ENCODE data around the gene THRB.

Gene THRB

DNA sequence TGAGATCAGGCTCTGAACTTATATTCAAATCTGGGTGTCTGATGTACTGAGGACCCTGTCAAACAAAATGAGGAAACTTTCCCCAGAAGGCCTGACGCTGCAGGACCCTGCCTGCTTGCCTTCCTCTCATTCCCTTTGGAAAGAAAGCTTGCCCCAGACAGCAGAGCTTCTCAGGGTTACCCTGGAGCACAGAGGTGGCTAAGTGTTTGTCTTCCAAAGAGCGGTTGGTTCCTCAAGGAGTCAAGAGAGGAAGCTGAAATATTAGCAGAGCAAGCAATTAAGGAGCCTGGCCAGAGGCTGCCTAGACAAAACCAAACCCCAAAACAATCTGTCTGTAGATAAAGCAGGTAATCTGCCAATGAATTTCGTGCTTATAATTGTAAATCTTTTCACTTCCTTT, 374.2 kb downstream of the THRB start:
- Histone ChIP-seq H3K36me3 (no peaks in the 10 kb centered on the region), H3K27me3 (no peaks in the 10 kb centered on the region), H3K4me3 (ENCODE audit: low read depth, low read length) (no peak overlapping the region), H3K9me3 (no peaks in the 10 kb centered on the region), H3K4me1 (no peaks in the 10 kb centered on the region)
- DNase-seq: no peak
- TF ChIP-seq, protein P1, sequence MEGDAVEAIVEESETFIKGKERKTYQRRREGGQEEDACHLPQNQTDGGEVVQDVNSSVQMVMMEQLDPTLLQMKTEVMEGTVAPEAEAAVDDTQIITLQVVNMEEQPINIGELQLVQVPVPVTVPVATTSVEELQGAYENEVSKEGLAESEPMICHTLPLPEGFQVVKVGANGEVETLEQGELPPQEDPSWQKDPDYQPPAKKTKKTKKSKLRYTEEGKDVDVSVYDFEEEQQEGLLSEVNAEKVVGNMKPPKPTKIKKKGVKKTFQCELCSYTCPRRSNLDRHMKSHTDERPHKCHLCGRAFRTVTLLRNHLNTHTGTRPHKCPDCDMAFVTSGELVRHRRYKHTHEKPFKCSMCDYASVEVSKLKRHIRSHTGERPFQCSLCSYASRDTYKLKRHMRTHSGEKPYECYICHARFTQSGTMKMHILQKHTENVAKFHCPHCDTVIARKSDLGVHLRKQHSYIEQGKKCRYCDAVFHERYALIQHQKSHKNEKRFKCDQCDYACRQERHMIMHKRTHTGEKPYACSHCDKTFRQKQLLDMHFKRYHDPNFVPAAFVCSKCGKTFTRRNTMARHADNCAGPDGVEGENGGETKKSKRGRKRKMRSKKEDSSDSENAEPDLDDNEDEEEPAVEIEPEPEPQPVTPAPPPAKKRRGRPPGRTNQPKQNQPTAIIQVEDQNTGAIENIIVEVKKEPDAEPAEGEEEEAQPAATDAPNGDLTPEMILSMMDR (IDR thresholded peaks at IDR 0.05; ENCODE audit: low read depth, low read length): no peak

DNA sequence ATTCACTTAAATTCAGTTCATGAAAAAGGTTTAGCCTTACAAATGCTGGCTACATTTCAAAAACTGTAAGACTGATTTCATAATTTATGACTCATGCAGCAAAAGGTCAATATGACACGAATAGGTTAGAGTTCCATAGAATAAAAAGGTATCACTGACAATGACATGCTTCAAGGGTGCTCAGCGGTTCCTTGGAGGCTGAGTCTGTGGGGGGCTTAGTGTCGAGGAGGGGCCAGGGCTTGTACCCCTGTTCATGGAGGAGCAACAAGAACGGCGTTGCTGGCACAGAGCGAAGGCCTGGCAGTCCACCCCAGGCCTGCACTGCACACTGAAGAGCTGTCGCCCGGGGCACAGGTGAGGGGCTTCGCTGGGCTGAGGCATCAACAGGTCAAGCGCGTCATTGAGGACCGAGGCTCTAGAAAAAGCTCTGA, 375.3 kb downstream of the THRB start:
- Histone ChIP-seq H3K4me3 (ENCODE audit: low read depth, low read length) (no peak overlapping the region), H3K27me3 (no peaks in the 10 kb centered on the region), H3K9me3 (no peaks in the 10 kb centered on the region), H3K4me1 (no peaks in the 10 kb centered on the region), H3K36me3 (no peaks in the 10 kb centered on the region)
- no peak for DNase-seq
- TF ChIP-seq, protein P1 (IDR thresholded peaks at IDR 0.05; ENCODE audit: low read depth, low read length): no peak

DNA sequence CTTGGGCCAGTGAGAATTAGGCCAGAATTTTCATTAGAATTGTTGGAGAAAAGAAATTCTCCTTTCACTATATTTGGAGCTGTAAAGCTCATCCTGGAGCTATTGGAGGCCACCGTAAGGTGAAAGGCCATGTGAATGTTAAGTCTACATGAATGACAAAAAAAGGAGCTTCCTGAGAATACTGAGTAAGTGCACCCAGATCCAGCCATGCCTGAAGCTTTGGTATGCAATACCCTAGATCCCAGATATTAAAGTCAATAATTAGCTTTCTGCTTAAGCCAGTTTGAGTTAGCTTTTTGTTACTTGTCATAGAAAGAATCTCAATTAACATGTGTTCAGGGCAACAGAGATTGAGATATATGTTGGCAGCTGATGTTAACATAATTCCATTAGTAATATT, 377.1 kb downstream of the THRB start:
- H3K4me3 ChIP-seq (ENCODE audit: low read depth, low read length): no peak overlapping the region
- DNase-seq: no peak
- H3K9me3 ChIP-seq: no peaks in the 10 kb centered on the region
- TF ChIP-seq, protein P1 (IDR thresholded peaks at IDR 0.05; ENCODE audit: low read depth, low read length): no peak
- no peaks in the 10 kb centered on the region for H3K4me1 ChIP-seq
- H3K27me3 ChIP-seq: no peaks in the 10 kb centered on the region
- H3K36me3 ChIP-seq: no peaks in the 10 kb centered on the region

DNA sequence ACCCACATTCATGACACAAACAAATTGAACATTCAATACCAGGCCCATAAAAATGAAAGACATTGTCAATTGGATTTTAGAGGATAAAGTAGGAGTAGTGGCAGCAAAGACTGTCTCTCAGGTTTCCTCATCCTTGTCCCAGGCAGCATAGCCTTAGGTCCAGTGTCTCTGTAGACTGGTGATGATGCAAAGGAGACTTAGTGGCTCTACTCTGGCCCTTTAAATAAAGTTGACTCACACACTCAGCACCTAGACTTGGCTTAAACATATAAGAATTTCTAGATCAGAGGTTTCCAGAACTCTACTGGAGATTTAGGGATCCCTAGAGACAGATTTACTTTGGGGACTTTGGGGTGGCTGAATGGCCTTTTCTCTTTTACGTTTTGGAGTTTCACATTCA, 382.9 kb downstream of the THRB start:
- no peak overlapping the region for H3K4me3 ChIP-seq (ENCODE audit: low read depth, low read length)
- no peaks in the 10 kb centered on the region for H3K27me3 ChIP-seq
- TF ChIP-seq, protein P1 (IDR thresholded peaks at IDR 0.05; ENCODE audit: low read depth, low read length): no peak
- no peaks in the 10 kb centered on the region for H3K36me3 ChIP-seq
- DNase-seq: no peak
- no peaks in the 10 kb centered on the region for H3K9me3 ChIP-seq
- H3K4me1 ChIP-seq: no peaks in the 10 kb centered on the region

DNA sequence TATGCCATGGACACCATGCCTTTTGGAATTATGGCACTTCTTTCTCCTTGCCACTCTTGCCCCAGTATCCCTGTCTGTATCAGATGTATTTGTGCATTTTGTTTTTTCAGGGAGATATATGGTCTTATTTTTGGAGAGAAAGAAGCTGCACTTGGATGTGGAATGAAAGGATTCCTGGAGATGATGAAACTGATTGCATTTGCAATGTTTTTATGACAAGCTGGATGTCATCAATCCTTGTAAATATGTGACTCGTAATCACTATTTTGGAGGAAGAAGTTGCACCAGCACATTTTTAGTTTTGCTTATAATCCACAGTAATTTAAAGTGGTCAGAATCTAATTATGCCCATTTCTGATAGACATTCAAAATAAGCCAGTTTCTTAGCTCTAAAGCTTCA, 384.6 kb downstream of the THRB start:
- no peaks in the 10 kb centered on the region for H3K9me3 ChIP-seq
- no peaks in the 10 kb centered on the region for H3K4me1 ChIP-seq
- TF ChIP-seq, protein P1 (IDR thresholded peaks at IDR 0.05; ENCODE audit: low read depth, low read length): no peak
- no peak overlapping the region for H3K4me3 ChIP-seq (ENCODE audit: low read depth, low read length)
- no peaks in the 10 kb centered on the region for H3K27me3 ChIP-seq
- no peaks in the 10 kb centered on the region for H3K36me3 ChIP-seq
- no peak for DNase-seq

DNA sequence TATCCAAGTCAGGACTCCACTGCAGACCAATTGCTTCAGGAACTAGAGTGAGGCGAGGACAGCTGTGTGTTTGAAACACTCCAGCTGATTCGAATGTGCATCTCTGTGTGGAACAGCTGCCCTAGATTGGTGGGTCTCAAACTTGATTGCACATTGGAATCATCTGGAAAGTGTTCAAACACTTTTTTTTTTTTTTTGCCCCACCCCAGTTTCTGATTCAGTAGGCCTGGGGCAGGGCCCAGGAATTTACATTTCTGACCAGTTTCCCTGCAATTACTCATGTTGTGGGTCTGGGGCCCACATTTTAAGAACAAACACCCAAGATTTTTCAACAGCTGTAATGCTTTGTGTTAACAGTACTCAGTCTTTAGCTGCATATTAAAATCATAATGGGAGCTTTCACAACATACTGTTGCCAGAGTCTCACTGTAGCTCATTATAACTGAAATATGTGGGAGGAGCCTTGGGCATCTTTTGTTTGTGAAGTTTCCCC, 392.9 kb downstream of the THRB start:
- no peaks in the 10 kb centered on the region for H3K27me3 ChIP-seq
- no peaks in the 10 kb centered on the region for H3K36me3 ChIP-seq
- H3K4me1 ChIP-seq: no peaks in the 10 kb centered on the region
- no peak for DNase-seq
- H3K4me3 ChIP-seq (ENCODE audit: low read depth, low read length): no peak overlapping the region
- no peaks in the 10 kb centered on the region for H3K9me3 ChIP-seq
- TF ChIP-seq, protein P1 (IDR thresholded peaks at IDR 0.05; ENCODE audit: low read depth, low read length): no peak

Data from BE2C (cell line).